Measurements from ENCODE around the gene LRRTM3. TPM values are rescaled to one million over a fixed set of nuclear protein-coding genes. Genes with fewer than 3 reads are reported as not detected.

LRRTM3 gene
- total RNA-seq, 3 donors from 2014 or later = not detected

GRCh38 chr10:66943590-66943989 lies 17.8 kb downstream of the LRRTM3 start:
- H3K27me3 ChIP-seq = no peaks in the 10 kb centered on the region
- no peak overlapping the region for H3K4me3 ChIP-seq
- no peaks in the 10 kb centered on the region for H3K36me3 ChIP-seq
- no peaks in the 10 kb centered on the region for H3K4me1 ChIP-seq
- no peaks in the 10 kb centered on the region for H3K9me3 ChIP-seq
- TF ChIP-seq POLR2AphosphoS5 (IDR thresholded peaks at IDR 0.05) (no peak), POLR2A (IDR thresholded peaks at IDR 0.05) (no peak)
- TF ChIP-seq, protein P1, sequence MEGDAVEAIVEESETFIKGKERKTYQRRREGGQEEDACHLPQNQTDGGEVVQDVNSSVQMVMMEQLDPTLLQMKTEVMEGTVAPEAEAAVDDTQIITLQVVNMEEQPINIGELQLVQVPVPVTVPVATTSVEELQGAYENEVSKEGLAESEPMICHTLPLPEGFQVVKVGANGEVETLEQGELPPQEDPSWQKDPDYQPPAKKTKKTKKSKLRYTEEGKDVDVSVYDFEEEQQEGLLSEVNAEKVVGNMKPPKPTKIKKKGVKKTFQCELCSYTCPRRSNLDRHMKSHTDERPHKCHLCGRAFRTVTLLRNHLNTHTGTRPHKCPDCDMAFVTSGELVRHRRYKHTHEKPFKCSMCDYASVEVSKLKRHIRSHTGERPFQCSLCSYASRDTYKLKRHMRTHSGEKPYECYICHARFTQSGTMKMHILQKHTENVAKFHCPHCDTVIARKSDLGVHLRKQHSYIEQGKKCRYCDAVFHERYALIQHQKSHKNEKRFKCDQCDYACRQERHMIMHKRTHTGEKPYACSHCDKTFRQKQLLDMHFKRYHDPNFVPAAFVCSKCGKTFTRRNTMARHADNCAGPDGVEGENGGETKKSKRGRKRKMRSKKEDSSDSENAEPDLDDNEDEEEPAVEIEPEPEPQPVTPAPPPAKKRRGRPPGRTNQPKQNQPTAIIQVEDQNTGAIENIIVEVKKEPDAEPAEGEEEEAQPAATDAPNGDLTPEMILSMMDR (IDR thresholded peaks at IDR 0.05) = no peak
- H3K27ac ChIP-seq = no peak overlapping the region
- intact Hi-C loops (cut with DNase I; ENCODE audit: low total_unique reads) = no loop called here
- DNase-seq (ENCODE audit: low spot score in 2 of 2) = no peak

GRCh38 chr10:66951896-66952295 lies 26.1 kb downstream of the LRRTM3 start:
- no peak for DNase-seq (ENCODE audit: low spot score in 2 of 2)
- H3K4me1 ChIP-seq = no peaks in the 10 kb centered on the region
- no peak overlapping the region for H3K4me3 ChIP-seq
- TF ChIP-seq POLR2AphosphoS5 (IDR thresholded peaks at IDR 0.05) (no peak), POLR2A (IDR thresholded peaks at IDR 0.05) (no peak)
- TF ChIP-seq, protein P1 (IDR thresholded peaks at IDR 0.05) = no peak
- no peaks in the 10 kb centered on the region for H3K27me3 ChIP-seq
- intact Hi-C loops (cut with DNase I; ENCODE audit: low total_unique reads) = no loop called here
- H3K27ac ChIP-seq = no peak overlapping the region
- no peaks in the 10 kb centered on the region for H3K9me3 ChIP-seq
- H3K36me3 ChIP-seq = no peaks in the 10 kb centered on the region

DNA sequence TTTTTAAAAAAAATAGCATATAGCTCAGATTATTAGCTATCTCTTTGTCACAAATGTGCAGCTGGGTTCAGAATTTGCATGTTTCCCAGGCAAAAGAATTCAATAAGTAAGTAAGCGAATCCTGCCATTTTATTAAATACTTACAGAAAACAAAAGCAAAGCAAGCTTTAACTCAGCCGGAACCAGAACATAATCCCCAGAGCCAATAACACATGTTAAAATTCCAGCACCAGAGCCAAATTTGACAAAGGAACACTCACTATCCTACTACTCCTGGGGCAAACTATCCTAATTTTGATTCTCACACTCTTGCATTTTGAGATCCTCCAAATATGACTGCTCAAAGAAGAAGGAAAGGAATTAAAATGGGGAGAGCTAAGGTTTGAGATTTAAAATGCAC lies 32.6 kb downstream of the LRRTM3 start:
- H3K4me3 ChIP-seq = peak overlapping the region in 1 of 3 donors; percentile 31
- no peak overlapping the region for H3K27ac ChIP-seq
- H3K4me1 ChIP-seq = no peaks in the 10 kb centered on the region
- no peaks in the 10 kb centered on the region for H3K27me3 ChIP-seq
- TF ChIP-seq, protein P1 (IDR thresholded peaks at IDR 0.05) = no peak
- no peak for TF ChIP-seq POLR2A (IDR thresholded peaks at IDR 0.05)
- no peaks in the 10 kb centered on the region for H3K36me3 ChIP-seq
- H3K9me3 ChIP-seq = no peaks in the 10 kb centered on the region
- DNase-seq (ENCODE audit: low spot score in 2 of 2) = no peak
- intact Hi-C loops (cut with DNase I; ENCODE audit: low total_unique reads) = no loop called here

DNA sequence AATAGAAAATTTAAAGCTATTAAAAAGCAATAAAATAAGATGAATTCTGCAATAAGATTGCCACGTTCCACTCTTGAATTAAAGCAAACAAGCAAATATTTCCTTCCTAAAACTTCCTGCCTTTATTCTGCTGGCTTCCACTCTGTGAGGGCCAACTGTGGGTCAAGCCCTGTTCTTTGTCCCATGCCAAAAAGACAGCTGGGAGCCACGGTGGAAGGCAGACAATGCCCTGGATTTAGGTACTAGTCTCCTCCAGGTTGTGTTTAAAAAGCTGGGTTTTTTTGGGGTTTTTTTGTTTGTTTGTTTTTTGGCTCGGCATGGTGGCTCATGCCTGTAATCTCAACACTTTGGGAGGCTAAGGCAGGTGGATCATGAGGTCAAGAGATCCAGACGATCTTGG lies 39.1 kb downstream of the LRRTM3 start:
- Histone ChIP-seq H3K36me3 (no peaks in the 10 kb centered on the region), H3K4me1 (no peaks in the 10 kb centered on the region), H3K9me3 (no peaks in the 10 kb centered on the region), H3K27me3 (no peaks in the 10 kb centered on the region), H3K4me3 (no peak overlapping the region), H3K27ac (no peak overlapping the region)
- TF ChIP-seq POLR2AphosphoS5 (IDR thresholded peaks at IDR 0.05) = no peak
- TF ChIP-seq POLR2A (IDR thresholded peaks at IDR 0.05) = no peak
- TF ChIP-seq, protein P1 (IDR thresholded peaks at IDR 0.05) = no peak
- intact Hi-C loops (cut with DNase I; ENCODE audit: low total_unique reads) = no loop called here
- DNase-seq (ENCODE audit: low spot score in 2 of 2) = no peak

DNA sequence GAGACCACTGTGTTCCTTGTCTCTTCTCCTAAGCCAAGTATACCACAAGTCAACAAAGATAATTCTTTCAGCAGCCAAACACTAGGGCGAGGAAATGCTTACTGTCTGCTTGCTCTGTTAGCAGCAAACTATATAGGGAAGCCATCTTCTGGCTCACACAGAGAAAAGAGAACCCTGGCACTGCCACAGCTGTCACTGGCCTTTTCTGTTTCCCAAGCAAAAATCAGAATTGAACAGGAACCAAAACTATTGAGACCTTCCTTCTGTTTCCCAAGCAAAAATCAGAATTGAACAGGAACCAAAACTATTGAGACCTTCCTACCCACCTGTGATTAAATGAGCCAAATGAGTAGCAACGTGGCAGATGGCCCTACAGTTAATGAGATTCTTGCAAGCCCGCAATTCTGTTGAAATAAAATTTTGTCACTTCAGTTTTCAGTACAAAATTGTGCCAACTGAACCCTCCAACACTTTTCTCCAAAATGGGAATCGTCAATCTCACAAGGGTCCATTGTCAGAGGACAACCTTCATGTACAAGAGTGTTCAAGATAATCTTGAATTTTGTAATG lies 54.5 kb downstream of the LRRTM3 start:
- Histone ChIP-seq H3K9me3 (no peaks in the 10 kb centered on the region), H3K4me3 (no peak overlapping the region), H3K27me3 (no peaks in the 10 kb centered on the region), H3K36me3 (no peaks in the 10 kb centered on the region), H3K27ac (no peak overlapping the region), H3K4me1 (no peaks in the 10 kb centered on the region)
- DNase-seq (ENCODE audit: low spot score in 2 of 2) = no peak
- TF ChIP-seq, protein P1 (IDR thresholded peaks at IDR 0.05) = no peak
- no peak for TF ChIP-seq POLR2A (IDR thresholded peaks at IDR 0.05)
- TF ChIP-seq POLR2AphosphoS5 (IDR thresholded peaks at IDR 0.05) = no peak
- intact Hi-C loops (cut with DNase I; ENCODE audit: low total_unique reads) = no loop called here
